Measurements from ENCODE around the gene PCDHGA1.
"Not testable (repeated sequence)": the region's sequence is repeated elsewhere in the genome, so short reads cannot be mapped to it uniquely, and the experiment has no call there.

Gene PCDHGA1

DNA sequence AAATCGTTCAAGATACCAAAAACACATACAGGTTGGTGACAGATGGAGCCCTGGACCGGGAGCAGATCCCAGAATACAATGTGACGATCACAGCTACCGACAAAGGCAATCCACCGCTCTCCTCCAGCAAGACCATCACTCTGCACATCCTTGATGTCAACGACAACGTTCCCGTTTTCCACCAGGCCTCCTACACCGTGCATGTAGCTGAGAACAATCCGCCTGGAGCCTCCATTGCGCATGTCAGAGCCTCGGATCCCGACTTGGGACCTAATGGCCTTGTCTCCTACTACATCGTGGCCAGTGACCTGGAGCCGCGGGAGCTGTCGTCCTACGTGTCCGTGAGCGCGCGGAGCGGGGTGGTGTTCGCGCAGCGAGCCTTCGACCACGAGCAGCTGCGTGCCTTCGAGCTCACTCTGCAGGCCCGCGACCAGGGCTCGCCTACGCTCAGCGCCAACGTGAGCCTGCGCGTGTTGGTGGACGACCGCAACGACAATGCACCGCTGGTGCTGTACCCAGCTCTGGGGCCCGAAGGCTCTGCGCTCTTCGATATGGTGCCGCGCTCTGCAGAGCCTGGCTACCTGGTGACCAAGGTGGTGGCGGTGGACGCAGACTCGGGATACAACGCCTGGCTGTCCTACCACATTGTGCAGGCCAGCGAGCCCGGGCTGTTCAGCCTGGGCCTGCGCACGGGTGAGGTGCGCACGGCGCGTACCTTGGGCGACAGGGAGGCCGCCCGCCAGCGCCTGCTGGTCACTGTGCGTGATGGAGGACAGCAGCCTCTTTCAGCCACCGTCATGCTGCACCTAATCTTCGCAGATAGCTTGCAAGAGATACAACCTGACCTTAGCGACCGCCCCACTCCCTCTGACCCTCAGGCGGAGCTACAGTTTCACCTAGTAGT is 41.5 kb downstream of the PCDHGA1 start:
- Histone ChIP-seq H3K4me3 (ENCODE audit: low read depth in 1 of 2, low read length in 2 of 2) (peak overlapping the region; percentile 42 to 52), H3K27me3 (ENCODE audit: control insufficient read depth in 1 of 2, insufficient read depth in 2 of 2, low read length in 2 of 2) (no peaks in the 10 kb centered on the region), H3K9ac (ENCODE audit: low read length) (no peak overlapping the region), H3K36me3 (ENCODE audit: insufficient read depth, low read length) (peaks cover 4% of the 10 kb centered on the region), H3K4me1 (ENCODE audit: insufficient read depth, low read length) (no peaks in the 10 kb centered on the region), H3K9me3 (ENCODE audit: low read length) (peaks cover 65% of the 10 kb centered on the region), H3K27ac (ENCODE audit: low read depth, low read length) (no peak overlapping the region)

DNA sequence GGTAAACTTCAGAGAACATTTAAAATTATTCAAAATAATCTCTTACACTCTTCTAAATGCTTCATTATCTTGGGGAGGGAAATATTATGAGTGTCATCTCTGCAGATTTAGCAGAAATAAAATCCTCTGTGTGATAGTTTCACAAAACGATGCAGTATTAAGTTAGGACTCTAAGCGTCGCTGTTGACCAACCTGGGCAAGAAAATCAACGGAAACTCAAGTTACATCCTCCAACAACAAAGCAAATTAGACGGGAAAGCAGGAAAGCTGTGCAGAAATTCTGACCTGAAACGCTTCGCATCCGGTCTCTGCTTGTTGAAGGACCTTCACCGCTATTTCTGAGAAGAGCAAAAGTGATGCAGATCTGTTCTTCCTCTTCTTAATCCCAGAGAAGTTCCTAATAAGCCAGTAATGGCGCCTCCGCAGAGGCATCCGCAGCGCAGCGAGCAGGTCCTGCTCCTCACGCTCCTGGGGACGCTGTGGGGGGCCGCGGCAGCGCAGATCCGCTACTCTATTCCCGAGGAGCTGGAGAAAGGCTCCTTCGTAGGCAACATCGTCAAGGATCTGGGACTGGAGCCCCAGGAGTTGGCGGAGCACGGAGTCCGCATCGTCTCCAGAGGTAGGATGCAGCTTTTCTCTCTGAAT is 43.5 kb downstream of the PCDHGA1 start, which contains the start of gene PCDHGA6:
Gene PCDHGA6, plus strand, starts transcription at position 219 of the 645 bp plus-strand sequence. Its CDS starts 193 bp downstream, at position 412.
- Histone ChIP-seq H3K27ac (ENCODE audit: low read depth, low read length) (no peak within 1 kb of the TSS), H3K36me3 (ENCODE audit: insufficient read depth, low read length) (peaks cover 4% of the 10 kb centered on the region), H3K4me1 (ENCODE audit: insufficient read depth, low read length) (no peaks in the 10 kb centered on the region), H3K27me3 (ENCODE audit: control insufficient read depth in 1 of 2, insufficient read depth in 2 of 2, low read length in 2 of 2) (no peaks in the 10 kb centered on the region), H3K9ac (ENCODE audit: low read length) (no peak within 1 kb of the TSS), H3K9me3 (ENCODE audit: low read length) (peaks cover 77% of the 10 kb centered on the region), H3K4me3 (ENCODE audit: low read depth in 1 of 2, low read length in 2 of 2) (peak within 1 kb of the TSS; percentile 25 to 42)

DNA sequence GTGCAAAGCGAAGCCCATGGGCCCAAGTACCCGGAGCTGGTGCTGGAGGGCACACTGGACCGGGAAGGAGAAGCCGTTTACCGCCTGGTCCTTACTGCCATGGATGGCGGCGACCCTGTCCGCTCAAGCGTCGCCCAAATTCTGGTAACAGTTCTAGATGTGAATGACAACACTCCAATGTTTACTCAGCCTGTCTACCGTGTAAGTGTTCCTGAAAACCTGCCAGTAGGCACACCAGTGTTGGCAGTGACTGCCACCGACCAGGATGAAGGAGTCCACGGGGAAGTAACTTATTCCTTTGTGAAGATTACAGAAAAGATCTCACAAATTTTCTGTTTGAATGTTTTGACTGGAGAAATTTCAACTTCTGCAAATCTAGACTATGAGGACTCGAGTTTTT is 44.3 kb downstream of the PCDHGA1 start:
- H3K27ac ChIP-seq (ENCODE audit: low read depth, low read length): no peak overlapping the region
- H3K4me3 ChIP-seq (ENCODE audit: low read depth in 1 of 2, low read length in 2 of 2): peak overlapping the region; percentile 25 to 28
- peaks cover 73% of the 10 kb centered on the region for H3K9me3 ChIP-seq (ENCODE audit: low read length)
- no peaks in the 10 kb centered on the region for H3K4me1 ChIP-seq (ENCODE audit: insufficient read depth, low read length)
- no peak overlapping the region for H3K9ac ChIP-seq (ENCODE audit: low read length)
- H3K36me3 ChIP-seq (ENCODE audit: insufficient read depth, low read length): peaks cover 4% of the 10 kb centered on the region
- no peaks in the 10 kb centered on the region for H3K27me3 ChIP-seq (ENCODE audit: control insufficient read depth in 1 of 2, insufficient read depth in 2 of 2, low read length in 2 of 2)

DNA sequence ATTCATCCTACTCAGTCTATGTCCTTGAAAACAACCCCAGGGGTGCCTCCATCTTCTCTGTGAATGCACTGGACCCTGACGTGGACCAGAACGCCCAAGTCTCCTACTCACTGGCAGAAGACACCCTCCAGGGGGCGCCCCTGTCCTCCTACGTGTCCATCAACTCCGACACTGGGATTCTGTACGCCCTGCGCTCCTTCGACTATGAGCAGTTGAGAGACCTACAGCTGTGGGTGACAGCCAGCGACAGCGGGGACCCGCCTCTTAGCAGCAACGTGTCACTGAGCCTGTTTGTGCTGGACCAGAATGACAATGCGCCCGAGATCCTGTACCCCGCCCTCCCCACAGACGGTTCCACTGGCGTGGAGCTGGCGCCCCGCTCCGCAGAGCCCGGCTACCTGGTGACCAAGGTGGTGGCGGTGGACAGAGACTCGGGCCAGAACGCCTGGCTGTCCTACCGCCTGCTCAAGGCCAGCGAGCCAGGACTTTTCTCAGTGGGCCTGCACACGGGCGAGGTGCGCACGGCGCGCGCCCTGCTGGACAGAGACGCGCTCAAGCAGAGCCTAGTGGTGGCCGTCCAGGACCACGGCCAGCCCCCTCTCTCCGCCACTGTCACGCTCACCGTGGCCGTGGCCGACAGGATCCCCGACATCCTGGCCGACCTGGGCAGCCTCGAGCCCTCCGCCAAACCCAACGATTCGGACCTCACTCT is 45.3 kb downstream of the PCDHGA1 start:
- peak overlapping the region in 1 of 2 donors; percentile 38 for H3K4me3 ChIP-seq (ENCODE audit: low read depth in 1 of 2, low read length in 2 of 2)
- H3K9ac ChIP-seq (ENCODE audit: low read length); H3K36me3 ChIP-seq (ENCODE audit: insufficient read depth, low read length); H3K27ac ChIP-seq (ENCODE audit: low read depth, low read length); H3K27me3 ChIP-seq (ENCODE audit: control insufficient read depth in 1 of 2, insufficient read depth in 2 of 2, low read length in 2 of 2); H3K4me1 ChIP-seq (ENCODE audit: insufficient read depth, low read length): not testable (repeated sequence)
- H3K9me3 ChIP-seq (ENCODE audit: low read length): peaks cover 68% of the 10 kb centered on the region

DNA sequence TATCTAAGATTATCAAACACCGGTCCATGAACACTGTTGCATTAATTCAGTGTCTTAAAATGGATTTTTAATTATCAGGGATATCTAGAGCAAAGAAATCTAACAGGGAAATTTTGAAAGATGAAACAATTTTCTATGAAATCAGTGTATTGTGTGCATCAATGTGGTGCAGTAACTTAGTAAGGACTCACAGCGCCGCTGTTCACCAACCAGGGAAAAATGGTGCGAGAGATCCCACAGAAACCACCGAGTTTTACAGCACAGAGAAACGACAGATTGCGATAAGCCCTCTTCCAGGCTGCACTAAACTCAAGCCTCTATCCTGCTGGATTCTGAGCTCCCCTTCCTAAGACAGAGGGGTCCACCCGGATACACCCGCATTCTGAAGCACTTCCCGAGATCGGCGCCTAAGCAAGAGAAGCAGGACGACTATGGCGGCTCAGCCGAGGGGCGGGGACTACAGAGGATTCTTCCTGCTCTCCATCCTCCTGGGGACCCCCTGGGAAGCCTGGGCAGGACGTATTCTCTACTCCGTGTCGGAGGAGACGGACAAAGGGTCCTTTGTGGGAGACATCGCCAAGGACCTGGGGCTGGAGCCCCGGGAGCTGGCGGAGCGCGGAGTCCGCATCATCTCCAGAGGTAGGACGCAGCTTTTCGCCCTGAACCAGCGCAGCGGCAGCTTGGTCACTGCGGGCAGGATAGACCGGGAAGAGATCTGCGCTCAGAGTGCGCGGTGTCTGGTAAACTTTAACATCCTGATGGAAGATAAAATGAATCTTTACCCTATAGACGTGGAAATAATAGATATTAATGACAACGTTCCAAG is 52.4 kb downstream of the PCDHGA1 start, which contains the start of gene PCDHGA7:
Gene PCDHGA7, plus strand, starts transcription at position 274 of the 826 bp plus-strand sequence. Its CDS starts 158 bp downstream, at position 432.
- Histone ChIP-seq H3K9me3 (ENCODE audit: low read length) (peaks cover 73% of the 10 kb centered on the region), H3K36me3 (ENCODE audit: insufficient read depth, low read length) (no peaks in the 10 kb centered on the region), H3K4me3 (ENCODE audit: low read depth in 1 of 2, low read length in 2 of 2) (peak within 1 kb of the TSS; percentile 12 to 47), H3K4me1 (ENCODE audit: insufficient read depth, low read length) (no peaks in the 10 kb centered on the region), H3K27ac (ENCODE audit: low read depth, low read length) (no peak within 1 kb of the TSS), H3K27me3 (ENCODE audit: control insufficient read depth in 1 of 2, insufficient read depth in 2 of 2, low read length in 2 of 2) (no peaks in the 10 kb centered on the region), H3K9ac (ENCODE audit: low read length) (no peak within 1 kb of the TSS)

DNA sequence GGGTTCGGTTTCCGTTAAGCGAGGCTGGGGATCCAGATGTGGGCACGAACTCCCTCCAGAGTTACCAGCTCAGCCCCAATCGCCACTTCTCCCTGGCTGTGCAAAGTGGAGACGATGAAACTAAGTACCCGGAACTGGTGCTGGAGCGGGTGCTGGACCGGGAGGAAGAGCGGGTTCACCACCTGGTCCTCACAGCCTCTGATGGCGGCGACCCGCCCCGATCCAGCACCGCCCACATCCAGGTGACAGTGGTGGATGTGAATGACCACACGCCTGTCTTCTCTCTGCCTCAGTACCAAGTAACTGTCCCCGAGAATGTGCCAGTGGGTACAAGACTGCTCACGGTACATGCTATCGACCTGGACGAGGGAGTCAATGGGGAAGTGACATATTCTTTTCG is 53.0 kb downstream of the PCDHGA1 start:
- Histone ChIP-seq H3K36me3 (ENCODE audit: insufficient read depth, low read length) (no peaks in the 10 kb centered on the region), H3K4me3 (ENCODE audit: low read depth in 1 of 2, low read length in 2 of 2) (peak overlapping the region; percentile 12 to 47), H3K9me3 (ENCODE audit: low read length) (peaks cover 69% of the 10 kb centered on the region), H3K9ac (ENCODE audit: low read length) (no peak overlapping the region), H3K4me1 (ENCODE audit: insufficient read depth, low read length) (no peaks in the 10 kb centered on the region), H3K27me3 (ENCODE audit: control insufficient read depth in 1 of 2, insufficient read depth in 2 of 2, low read length in 2 of 2) (no peaks in the 10 kb centered on the region), H3K27ac (ENCODE audit: low read depth, low read length) (no peak overlapping the region)

DNA sequence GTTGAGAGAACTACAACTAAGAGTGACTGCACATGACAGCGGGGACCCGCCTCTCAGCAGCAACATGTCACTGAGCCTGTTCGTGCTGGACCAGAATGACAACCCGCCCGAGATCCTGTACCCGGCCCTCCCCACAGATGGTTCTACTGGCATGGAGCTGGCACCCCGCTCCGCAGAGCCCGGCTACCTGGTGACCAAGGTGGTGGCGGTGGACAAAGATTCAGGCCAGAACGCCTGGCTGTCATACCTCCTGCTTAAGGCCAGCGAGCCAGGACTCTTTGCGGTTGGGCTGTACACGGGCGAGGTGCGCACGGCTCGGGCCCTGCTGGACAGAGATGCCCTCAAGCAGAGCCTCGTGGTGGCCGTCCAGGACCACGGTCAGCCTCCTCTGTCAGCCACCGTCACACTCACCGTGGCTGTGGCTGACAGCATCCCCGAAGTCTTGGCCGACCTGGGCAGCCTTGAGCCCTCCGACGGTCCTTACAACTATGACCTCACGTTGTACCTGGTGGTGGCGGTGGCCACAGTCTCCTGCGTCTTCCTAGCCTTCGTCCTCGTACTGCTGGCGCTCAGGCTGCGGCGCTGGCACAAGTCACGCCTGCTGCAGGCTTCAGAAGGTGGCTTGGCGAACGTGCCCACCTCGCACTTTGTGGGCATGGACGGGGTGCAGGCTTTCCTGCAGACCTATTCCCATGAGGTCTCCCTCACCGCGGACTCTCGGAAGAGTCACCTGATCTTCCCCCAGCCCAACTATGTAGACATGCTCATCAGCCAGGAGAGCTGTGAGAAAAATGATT is 54.4 kb downstream of the PCDHGA1 start:
- H3K9me3 ChIP-seq (ENCODE audit: low read length): peaks cover 78% of the 10 kb centered on the region
- H3K27ac ChIP-seq (ENCODE audit: low read depth, low read length): no peak overlapping the region
- H3K27me3 ChIP-seq (ENCODE audit: control insufficient read depth in 1 of 2, insufficient read depth in 2 of 2, low read length in 2 of 2): no peaks in the 10 kb centered on the region
- peak overlapping the region in 1 of 2 donors; percentile 16 for H3K4me3 ChIP-seq (ENCODE audit: low read depth in 1 of 2, low read length in 2 of 2)
- H3K4me1 ChIP-seq (ENCODE audit: insufficient read depth, low read length): no peaks in the 10 kb centered on the region
- H3K36me3 ChIP-seq (ENCODE audit: insufficient read depth, low read length): no peaks in the 10 kb centered on the region
- no peak overlapping the region for H3K9ac ChIP-seq (ENCODE audit: low read length)

DNA sequence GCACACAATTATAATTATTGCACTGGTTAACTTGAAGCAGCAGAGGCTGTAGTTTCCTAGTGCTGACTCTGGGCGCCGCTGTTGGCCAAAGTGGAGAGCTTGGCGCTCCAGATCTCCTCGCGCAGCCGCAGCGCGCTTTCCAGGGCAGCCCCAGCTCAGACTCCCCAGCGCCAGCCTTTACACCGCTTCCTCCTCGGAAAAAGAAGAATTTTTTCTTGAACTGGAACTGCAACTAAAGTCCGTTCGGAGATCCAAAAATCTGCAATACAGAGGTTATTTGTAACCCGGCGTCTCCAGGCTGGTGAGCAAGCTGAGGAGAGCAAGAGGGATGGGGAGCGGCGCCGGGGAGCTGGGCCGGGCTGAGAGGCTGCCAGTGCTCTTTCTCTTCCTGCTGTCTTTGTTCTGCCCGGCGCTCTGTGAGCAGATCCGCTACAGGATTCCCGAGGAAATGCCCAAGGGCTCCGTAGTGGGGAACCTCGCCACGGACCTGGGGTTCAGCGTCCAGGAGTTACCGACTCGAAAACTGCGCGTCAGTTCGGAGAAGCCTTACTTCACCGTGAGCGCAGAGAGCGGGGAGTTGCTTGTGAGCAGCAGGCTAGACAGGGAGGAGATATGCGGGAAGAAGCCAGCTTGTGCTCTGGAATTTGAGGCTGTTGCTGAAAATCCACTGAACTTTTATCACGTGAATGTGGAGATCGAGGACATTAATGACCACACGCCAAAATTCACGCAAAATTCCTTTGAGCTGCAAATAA is 57.4 kb downstream of the PCDHGA1 start, which contains the start of gene PCDHGB4:
Gene PCDHGB4, plus strand, starts transcription at position 142 of the 755 bp plus-strand sequence. Its CDS starts 187 bp downstream, at position 329.
- Histone ChIP-seq H3K4me3 (ENCODE audit: low read depth in 1 of 2, low read length in 2 of 2) (peak within 1 kb of the TSS in 1 of 2 donors; percentile 33), H3K9me3 (ENCODE audit: low read length) (peaks cover 80% of the 10 kb centered on the region)
- not testable (repeated sequence) for H3K4me1 ChIP-seq (ENCODE audit: insufficient read depth, low read length); H3K27ac ChIP-seq (ENCODE audit: low read depth, low read length); H3K36me3 ChIP-seq (ENCODE audit: insufficient read depth, low read length); H3K9ac ChIP-seq (ENCODE audit: low read length); H3K27me3 ChIP-seq (ENCODE audit: control insufficient read depth in 1 of 2, insufficient read depth in 2 of 2, low read length in 2 of 2)

DNA sequence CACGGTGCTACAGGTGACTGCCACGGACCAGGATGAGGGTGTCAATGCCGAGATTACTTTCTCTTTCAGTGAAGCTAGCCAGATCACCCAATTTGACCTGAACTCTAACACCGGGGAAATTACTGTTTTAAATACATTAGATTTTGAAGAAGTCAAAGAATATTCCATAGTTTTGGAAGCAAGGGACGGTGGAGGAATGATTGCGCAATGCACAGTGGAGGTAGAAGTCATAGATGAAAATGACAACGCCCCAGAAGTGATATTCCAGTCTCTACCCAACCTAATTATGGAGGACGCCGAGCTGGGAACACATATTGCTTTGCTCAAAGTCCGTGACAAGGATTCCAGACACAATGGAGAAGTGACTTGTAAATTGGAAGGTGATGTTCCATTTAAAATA is 58.3 kb downstream of the PCDHGA1 start:
- no peaks in the 10 kb centered on the region for H3K4me1 ChIP-seq (ENCODE audit: insufficient read depth, low read length)
- no peak overlapping the region for H3K9ac ChIP-seq (ENCODE audit: low read length)
- no peaks in the 10 kb centered on the region for H3K27me3 ChIP-seq (ENCODE audit: control insufficient read depth in 1 of 2, insufficient read depth in 2 of 2, low read length in 2 of 2)
- H3K4me3 ChIP-seq (ENCODE audit: low read depth in 1 of 2, low read length in 2 of 2): peak overlapping the region in 1 of 2 donors; percentile 33
- H3K27ac ChIP-seq (ENCODE audit: low read depth, low read length): no peak overlapping the region
- H3K36me3 ChIP-seq (ENCODE audit: insufficient read depth, low read length): no peaks in the 10 kb centered on the region
- H3K9me3 ChIP-seq (ENCODE audit: low read length): peaks cover 79% of the 10 kb centered on the region
